ENCODE measurements around the gene MAPK7.

MAPK7 gene

DNA sequence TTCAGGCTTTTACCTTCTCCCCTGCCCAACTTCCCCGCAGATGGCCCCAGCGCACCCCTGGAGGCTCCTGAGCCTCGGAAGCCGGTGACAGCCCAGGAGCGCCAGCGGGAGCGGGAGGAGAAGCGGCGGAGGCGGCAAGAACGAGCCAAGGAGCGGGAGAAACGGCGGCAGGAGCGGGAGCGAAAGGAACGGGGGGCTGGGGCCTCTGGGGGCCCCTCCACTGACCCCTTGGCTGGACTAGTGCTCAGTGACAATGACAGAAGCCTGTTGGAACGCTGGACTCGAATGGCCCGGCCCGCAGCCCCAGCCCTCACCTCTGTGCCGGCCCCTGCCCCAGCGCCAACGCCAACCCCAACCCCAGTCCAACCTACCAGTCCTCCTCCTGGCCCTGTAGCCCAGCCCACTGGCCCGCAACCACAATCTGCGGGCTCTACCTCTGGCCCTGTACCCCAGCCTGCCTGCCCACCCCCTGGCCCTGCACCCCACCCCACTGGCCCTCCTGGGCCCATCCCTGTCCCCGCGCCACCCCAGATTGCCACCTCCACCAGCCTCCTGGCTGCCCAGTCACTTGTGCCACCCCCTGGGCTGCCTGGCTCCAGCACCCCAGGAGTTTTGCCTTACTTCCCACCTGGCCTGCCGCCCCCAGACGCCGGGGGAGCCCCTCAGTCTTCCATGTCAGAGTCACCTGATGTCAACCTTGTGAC, 3.6 kb downstream of the MAPK7 start:
- DNase-seq = no peak

DNA sequence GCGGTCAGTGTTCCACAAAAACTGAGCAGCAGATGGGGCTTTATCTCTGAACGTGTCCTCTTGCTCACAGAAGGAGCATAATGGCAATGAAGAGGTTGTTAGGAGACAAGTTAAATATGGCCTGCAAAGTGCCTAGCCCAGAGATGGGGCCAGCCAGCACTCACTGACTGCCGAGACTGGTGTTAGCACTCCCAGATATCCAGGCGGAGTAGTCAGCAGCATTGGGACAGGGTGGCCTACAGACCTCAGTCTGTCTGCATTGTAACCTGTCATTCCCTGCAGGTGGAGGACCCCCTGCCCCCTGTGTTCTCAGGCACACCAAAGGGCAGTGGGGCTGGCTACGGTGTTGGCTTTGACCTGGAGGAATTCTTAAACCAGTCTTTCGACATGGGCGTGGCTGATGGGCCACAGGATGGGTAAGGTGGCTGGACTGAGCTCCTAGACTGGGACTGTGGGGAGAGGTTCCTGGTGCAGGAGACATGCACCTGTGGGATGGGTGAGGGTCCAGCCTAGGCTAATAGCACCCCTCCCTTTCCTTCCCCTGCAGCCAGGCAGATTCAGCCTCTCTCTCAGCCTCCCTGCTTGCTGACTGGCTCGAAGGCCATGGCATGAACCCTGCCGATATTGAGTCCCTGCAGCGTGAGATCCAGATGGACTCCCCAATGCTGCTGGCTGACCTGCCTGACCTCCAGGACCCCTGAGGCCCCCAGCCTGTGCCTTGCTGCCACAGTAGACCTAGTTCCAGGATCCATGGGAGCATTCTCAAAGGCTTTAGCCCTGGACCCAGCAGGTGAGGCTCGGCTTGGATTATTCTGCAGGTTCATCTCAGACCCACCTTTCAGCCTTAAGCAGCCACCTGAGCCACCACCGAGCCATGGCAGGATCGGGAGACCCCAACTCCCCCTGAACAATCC, 4.5 kb downstream of the MAPK7 start:
- no peak for DNase-seq

DNA sequence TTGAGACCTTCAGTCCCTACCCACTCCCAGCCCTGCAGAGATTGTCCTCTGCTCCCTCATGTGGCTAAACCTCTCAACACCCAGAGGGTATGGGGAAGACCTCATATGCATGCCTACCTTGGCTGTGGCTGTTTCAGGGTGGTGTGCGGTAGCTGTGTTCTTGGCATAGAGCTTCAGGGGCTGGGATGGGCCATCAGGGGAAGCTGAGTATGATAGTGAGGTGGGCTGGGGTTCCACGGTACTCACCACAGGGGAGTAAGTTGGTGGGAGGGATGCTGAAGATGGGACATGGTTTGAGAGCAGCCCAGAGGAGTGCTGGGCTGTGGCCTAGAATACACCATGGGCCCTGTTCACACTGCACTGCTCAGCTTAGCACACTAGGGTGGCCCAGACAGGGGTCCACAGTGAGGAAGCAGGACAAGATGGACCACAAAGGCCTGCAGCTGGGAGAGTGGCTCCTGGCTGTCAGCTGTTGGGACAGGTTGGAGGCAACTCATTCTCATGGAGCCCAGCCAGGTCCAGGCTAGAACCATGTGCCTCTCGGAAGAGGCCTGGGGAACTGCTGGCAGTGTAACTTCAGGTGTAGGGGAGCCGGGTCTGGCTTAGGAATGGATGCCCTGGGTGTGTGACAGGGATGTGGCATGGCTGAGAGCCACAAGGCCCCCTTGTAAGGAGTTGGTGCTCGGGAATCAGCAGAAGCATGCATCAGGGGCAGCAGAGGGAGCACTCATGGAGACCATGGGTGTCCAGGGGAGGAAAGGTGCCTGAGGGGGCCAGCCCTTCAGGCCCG, 5.6 kb downstream of the MAPK7 start:
- DNase-seq = no peak

DNA sequence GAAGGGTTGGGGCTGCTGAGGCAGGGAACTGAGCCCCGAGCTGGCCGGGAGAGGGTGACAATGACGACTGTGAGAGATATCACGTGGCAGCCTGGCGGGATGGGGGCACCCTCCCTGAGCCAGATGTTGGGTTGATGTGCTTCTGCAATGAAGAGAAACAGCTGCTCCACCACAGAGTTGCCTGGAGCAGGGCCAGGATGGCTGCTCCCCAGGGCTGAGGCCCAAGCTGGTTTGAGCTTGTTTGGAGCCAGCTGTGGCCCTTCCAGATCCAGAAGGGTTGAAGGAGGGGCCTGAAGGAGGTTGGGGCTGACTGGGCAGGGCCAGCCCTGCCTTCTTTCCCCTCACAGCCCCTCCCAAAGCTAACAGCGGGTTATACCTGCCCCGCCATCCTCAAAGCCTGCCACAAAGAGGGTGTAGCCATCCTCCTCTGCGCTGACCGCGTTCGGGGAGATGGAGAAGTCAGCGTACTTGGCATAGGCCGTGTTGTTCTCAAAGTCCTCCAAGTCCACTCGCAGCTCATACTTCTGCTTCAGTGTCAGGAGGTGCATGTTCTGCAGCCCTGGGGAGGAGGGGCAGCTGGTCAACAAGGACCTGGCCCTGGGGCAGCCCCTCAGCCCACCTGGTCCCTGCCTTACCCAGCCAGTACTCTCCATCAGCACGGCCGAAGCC, 6.6 kb downstream of the MAPK7 start:
- DNase-seq = no peak

DNA sequence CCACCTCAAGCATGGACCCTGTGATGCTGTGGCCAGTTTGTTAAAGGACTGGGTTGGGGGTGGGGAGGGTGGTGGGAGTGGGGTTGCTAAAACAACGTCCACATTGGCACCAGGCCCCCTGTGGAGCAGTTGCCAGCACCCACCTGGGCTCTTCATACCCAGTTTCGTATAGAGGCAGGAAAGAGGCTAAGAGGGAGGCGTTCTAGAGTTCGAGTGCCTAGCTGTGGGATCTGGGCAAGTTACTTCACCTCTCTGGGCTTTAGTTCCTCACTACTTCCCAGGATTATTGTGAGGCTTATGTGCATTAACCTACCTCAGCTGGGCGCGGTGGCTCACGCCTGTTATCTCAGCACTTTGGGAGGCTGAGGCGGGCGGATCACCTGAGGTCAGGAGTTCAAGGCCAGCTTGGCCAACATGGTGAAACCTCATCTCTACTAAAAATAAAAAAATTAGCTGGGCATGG, 7.3 kb downstream of the MAPK7 start:
- DNase-seq = no peak

DNA sequence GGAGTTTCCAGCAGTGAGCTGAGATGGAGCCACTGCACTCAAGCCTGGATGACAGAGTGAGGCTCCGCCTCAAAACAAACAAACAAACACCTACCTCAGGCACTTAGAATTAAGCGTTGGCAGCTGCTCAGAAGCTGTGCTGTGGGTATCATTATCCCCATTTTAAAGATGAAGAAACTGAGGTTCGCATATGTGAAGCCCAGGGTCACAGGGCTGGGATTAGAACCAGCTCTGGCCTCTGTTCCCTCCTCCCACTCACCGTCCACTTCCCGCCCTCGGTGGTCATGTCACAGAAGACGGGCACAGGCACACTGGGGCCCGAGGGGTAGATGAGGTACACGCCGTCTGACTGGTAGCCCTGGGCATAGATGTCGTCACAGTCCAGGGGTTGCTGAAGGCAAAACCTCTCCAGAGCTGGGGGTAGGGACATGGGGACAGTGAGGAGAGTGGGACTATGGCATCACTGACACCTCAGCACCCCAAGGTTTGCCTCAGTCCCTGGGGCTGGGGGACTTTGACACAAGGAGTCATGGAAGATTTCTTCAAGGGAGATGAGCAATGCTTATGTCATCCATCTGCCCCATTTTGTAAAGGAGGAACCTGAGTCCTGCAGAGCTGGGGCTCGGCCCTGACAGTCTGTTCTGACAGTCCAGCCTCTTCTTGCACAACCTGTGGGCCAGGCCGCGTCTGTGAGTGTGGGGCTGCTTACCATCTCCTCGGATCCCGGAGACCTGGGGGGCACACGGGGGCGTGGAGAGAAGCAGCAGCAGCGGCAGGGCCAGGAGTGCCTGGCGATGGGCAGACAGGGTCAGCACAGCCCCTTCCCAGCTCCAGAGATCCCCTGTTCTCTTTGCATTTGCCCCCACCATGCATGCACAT, 8.0 kb downstream of the MAPK7 start:
- peak; percentile 65 for DNase-seq

DNA sequence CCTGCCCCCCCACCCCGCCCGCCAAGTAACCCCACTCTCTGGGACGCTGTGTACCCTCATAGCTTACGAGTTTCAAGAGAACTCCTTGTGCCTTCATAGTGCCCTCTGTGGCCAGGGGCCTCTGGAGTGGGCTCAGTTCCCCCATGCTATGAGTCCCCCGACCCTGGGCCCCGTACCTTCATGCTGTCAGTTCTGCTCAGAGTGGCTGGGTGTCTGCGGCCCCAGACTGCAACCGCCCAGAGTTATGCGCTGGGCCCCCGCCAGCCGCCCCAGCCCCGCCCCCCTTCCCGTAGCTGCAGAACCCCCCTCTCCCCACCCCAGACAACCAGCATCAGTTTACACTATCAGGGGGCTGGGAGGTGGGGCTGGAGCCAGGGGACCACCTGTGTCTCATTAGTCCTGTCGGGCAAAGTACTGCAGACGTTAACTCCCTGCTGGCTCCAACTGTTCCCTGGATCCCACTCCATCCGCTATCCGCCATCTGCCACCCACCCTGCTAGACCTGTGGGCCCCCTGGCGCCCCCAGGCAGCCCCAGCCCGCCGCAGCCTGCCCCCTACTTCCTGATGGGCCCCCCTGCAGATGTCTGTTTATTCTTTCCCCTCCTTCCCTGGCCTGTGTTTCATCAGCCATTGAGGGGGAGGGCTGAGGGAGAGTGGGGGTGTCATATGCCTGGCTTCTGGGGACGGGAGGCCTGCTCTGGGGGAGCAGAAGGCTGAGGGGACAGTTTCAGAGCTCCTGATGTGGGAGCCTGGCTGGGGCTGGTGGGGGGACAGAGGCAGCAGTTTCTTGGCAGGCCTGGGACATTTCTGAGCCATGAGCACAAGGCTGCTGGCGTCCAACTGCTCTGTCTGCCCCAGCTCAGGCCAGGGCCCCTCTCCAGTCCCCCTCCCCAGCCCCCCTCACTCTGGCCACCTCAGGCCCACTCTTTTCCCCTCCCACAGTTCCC, 8.9 kb downstream of the MAPK7 start, which contains the start of gene MFAP4:
Gene MFAP4 (minus strand): TSS at position 217 of the 947 bp plus-strand sequence. CDS start 35 bp downstream, at position 182.
- DNase-seq = no peak

DNA sequence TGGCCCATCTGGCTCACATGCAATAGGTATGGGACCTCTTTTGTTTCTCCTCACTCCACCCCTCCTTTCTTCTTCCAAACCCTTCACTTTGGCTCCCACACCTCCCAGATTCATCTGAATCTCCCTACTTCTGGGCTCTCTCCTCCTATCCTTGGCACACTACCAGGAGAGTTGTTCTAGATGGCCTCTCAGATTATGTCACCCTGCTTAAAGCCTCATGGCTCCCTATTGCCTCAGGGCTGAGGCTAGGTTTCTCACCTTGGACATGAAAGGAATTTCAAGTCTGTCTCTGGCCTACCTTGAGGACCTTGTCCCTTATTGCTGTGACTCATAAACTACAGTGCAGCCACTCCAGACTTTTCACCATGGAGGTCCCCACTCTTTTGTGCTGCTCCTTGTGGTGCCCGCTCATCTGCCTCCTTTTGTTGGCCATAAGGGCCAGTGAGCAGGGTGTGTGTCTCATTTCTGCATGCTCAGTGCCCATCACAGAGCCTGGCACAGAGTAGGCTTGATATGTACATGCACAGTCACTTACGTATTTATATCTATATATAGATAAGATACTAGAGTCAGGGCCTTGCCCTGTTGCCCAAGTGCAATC, 9.7 kb downstream of the MAPK7 start:
- DNase-seq = no peak

DNA sequence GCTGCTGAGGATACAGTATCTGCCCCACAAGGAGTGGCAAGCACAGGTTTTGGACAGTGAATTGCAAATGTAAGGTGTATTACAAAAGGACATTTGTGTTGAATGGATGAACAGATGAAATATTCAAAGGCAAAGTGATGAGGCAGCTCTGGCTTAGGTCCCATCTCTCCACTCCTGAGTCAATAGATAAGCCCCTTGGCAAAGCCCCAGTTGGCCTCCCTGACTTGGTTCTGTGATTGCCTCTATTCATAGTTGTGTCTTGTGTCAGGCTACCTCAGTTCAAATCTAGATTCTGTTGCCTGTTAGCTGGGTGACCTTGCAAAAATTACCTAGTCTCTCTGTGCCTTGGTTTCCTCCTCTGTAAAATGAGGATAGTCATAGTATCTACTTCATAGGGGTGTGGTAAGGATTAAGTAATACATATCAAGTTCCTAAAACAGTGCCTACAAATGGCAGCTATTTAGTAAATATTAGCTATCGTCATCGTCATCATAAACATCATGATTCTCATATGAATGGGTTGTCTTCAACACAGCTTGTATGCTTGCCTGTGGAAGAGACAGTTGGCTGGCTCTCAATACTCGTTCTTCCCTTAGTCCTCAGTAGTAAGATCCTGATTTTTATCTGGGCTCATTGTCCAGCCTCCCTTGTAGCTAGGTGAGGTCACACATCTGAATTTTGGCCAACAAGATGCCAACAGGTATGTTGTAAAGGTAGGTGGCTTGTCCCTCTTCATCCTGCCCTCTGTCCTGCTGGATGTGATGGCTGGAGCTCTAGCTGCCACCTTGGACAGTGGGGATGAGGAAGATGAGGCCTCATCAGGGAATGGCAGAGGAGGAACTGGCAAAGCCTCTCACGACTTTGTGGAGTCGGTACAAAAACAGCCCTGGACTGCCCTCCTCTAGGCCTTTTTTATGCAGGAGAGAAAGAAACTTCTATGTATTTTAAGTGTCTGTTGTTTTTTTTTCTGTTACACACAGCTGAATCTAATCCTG, 10.8 kb downstream of the MAPK7 start:
- DNase-seq = no peak

DNA sequence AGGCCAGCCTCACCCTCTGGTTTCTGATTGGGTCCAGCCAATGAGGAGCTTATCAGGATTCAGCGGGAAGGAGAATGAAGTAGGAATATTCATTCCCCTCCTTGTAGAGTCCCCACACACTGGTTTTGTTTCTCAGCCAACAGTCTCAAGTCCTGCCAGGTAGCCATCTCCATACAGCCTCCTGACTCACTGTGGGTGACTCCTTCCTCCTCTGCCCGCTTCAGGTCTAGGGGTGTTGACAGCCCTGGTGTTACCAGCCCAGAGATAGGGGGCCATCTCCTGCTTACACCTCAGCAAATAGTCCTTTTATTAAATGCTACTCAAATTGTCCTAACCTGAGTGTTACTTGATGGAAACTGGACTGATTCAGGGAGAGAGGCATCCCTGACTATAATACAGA, 12.7 kb downstream of the MAPK7 start:
- no peak for DNase-seq

DNA sequence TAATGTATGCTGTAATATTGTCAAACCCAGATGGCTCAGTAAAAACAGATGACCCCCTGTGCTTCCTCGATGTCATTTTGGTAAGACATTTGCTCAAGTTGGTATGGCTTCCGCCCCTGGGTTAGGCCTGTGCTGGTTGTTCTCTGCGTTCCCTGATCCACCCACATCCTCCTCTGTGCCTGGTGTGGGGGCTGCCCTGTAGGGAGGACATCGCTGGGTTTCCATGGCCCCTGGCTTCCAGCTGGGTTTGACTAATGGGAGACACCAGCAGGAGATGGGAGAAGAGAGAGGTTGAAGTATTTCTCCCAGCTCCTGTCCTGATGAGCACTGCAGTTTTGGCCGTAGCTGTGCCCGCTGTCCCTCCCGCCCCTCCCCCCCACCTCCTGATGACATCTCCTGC, 13.1 kb downstream of the MAPK7 start:
- DNase-seq = no peak

DNA sequence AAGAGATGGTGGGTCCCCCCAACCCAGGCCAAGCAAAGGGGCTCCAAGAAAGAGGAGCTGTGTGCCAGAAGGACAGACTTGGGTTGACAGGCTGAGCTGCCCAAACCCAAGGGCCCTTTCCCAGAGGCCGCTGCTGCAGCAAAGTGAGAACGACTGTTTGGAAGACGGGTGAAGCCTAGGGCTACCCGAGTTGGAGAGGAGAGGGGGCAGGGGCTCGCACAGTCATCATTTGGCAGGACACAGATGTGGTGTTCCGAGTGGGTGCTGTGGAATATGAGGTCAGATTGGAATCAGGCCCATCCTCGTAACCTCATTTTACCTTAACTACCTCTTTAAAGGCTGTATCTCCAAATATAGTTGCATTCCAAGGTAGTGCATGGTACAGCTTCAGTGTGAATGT, 14.0 kb downstream of the MAPK7 start:
- no peak for DNase-seq

DNA sequence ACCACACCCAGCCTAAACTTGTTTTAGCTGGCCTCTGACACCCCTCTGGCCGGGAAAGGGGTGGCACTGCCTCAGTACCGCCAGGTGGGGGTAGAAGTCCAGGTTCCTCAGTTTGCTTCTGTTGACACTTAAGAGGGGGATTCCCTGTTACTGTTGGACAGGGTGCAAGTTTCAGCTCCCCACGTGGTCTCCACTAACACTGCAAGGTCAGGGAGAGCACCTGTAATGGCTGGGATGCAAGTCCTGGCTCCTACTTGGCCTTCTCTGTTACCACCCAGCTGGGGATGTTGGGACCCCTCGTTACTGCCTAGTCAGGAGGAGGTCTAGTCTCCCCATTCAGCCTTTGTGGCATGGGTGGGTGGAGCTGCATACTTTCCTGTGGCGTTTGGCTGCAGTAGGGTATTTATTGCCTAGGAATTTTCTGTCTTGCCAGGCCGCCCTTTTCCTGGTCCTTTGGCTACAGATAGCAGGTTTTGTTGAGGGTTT, 19.3 kb downstream of the MAPK7 start:
- no peak for DNase-seq

DNA sequence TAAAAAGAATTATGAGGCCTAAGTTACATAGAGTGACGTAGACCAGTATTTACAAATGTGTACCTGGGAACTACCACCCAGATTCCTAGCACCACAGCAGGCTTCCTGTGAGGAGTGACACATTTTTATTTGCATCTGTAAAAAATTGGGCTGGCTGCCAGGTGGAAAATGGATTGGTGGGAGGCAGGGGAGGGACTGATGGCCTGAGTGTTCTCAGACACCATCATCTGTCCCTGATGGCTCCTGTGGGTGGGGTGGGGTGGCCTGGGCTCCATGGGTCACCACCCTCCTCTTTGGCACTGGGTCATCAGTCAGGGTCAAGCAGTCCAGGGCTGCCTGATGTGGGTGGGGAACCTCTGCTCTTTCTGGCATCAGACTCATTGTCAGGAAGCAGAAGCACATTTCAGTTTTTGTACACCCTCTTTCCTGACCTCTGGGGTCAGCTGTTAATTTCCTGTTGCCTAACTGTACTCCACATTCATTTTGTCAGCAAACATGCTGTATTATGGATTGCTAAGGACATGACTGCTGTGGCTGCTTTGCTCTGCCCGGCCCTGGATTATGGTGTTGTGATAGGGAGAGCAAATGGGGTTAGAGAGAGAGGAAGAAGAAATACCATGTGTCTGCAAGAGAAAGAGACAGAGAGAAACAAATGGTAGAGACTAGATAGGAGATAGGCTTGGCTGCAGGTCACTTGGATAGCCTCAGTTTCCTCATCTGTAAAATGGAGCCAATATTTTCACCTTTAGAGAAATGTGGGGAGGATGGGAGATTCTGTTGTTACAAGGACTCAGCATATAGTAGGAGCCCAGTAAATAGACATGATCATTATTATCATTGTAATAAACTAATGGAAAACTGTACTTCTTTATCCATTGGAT, 20.2 kb downstream of the MAPK7 start:
- DNase-seq = no peak

DNA sequence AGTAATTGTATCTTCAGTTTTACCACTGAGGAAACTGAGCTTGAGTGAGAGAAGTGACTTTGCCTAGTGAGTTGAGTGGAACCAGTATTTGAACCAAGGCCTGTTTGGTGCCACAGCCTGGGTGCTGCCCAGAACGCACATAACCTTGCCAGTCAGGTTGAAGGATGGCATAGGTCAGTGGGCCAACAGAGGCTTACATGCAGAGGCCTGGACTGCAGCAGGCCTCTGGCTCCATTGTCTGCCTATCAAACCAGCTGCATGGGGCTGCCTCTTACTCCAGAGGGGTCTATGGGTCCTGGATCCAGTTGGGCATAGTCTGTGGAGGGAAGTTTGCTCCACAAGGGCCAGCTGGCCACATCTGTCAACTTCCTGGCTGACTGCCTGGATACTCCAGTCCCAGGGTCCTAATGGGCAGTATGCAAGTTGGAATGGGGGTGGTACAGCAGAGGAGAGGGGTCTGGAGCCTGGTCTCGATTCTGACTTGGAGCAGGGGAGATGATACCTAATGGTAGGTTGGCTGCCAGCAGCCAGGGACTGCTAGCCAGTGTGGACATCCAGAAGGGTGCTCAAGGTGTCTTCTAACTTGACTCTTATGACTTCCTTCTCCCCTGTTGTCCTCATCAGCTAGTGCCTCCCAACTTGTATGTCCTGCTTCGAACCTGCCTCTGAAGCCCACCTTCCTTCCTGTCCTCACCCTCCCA, 21.6 kb downstream of the MAPK7 start:
- DNase-seq = no peak

DNA sequence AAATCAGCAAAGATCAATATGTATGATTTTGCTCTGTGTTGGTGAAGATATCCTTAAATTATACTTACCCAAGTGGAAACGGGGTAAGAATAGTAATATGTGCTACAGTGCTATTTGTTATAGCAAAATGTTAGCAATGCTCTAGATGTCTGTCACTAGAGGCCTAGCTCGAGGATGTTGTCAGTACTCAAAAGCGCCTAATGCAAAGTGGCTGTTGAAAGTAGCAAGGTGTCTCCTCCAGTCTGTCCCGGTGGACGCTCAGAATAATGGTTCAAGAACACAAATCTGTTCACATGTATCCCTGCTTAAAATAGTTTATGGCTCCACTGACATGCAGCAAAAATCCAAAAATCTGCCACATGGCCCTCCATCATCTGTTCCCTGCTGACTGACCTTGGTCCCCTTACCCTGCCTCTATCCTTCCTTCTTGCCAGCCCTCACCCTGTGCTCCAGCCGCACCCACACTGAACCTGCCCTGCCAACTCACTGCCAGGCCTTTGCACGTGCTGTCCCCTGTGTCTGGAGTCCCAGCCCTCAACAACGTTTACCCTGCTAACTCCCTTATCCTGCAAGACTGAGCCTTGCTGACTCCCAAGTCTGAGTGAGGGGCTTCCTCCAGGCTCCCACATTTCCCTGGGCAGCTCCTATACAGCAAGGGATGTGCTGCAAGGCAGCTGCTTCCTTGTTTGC, 23.2 kb downstream of the MAPK7 start:
- DNase-seq = no peak

Data from 8988T (cell line).